Glomerular visceral epithelial cell (primary cell): ENCODE measurements around the gene KDM4B.

ENCODE experiments used
- DNase-seq: peaks from one replicate; pipeline ENCODE4 v3.0.0-alpha.2; 2016; ENCODE audit errors: extremely low spot score

Gene KDM4B

GRCh38 chr19:5134691-5135090, 165.8 kb downstream of the KDM4B start:
- no peak for DNase-seq

DNA sequence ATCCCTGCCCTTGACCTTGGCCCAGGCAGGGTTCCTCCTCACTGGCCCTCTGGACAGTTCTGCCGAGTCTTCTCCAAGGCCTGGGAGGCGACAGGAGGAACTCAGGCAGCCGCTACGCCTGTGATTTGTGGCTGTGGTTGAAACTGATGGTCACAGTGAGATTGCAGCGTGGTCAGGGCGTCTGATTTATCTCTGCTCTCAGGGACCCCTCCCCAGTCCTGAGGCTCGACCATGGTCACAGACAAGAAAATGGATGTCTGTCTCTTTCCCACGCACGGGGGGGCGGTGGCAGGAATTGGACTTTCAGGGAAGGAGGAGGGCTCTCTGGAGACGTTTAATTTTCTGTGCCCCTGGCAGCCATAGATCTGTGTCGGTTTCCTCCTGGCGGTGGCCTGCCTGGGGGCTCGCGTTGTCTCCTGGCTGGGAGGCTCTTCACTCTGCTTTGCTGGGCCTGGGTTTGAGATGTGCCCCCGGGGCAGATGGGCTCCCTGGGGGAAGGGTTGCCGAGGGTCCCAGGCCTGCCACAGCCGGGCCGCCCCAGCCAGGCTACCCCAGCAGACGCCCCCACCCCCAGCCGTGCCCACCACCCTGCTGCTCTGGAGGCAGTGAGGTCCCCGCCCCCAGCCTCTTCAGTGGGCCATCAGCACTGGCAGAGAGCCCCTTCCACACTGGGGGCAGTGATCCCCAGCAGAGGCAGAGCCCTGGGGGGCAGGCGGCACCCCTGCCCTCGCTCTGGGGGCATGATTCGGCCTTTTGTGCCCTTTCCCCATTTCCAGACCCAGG, 167.4 kb downstream of the KDM4B start:
- DNase-seq = no peak

DNA sequence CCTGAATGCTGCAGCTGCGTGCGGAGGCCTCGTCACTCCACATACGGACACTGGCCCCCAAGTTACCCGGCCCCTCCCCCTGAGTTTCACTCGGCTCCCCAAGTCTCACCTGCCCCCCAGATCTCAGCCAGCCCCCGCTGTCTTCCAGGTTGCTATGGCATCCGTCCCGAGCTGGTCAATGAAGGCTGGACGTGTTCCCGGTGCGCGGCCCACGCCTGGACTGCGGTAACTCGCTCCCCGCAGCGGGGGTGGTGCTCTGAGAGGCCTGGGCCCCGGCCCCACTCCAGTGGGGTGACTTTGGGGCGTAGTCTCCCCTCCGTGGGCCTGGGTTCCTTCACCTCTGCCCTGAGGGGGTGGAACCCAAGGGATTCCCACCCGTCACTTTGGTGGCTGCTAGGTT, 168.2 kb downstream of the KDM4B start:
- no peak for DNase-seq

DNA sequence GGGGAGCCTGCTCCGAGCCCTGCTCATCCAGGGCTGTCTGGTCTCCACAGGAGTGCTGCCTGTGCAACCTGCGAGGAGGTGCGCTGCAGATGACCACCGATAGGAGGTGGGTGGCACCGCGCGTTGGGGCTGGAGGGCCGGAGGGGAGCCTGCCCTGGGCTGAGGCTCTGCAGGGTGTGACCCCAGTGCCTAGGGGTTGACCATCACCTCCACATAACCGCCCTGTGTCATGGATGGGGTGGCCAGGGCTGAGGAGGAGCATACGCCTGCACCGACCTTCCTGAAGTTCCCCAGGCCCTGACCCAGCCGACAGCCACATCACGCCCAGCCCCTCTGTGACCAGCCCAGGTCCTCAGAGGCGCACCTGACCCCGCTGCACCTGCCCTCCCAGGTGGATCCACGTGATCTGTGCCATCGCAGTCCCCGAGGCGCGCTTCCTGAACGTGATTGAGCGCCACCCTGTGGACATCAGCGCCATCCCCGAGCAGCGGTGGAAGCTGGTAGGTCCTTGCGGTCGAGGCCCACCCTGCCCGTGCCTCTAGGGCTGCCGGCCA, 168.7 kb downstream of the KDM4B start:
- no peak for DNase-seq

GRCh38 chr19:5138606-5139582, 170.0 kb downstream of the KDM4B start:
- peak; percentile 54 for DNase-seq

DNA sequence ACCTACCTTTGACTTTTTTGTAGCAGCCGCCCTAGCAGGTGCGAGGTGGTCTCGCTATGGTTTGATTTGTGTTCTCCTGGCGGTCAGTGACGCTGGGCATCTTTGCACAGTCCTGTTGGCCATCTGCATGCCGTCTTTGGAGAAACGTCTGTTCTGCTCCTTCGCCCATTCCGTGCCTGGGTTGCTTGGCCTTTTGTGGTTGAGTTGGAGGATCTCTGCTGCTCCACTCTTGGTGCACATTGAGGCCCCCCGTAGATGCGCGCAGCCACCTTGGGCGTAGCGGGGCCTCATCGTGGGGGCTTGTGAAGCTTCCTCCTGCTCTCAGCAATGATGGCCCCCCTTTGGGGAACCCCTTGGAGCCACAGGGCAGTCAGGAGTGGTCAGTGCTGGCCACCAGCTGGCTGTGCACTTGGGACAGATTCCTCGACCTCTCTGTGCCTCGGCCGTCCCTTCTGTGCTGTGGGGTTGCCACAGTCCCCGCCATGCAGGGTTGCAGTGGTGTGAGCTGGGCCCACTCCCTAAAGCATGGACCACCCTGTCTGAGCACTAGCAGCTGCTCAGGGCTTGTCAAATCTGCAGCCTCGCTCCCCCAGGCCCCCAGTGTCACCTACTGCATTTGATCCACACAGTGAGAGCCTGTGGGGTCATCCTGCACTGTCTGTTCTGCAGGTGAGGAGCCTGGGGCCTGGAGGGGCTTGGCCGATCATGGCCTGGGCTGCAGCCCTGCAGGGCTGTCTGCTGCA, 170.8 kb downstream of the KDM4B start:
- no peak for DNase-seq

- DNase-seq = no peak
Measured at GRCh38 chr19:5141129-5141849, 172.4 kb downstream of the KDM4B start.

- DNase-seq = no peak
Measured at GRCh38 chr19:5141850-5142724, 173.2 kb downstream of the KDM4B start.

GRCh38 chr19:5142725-5143097, 173.8 kb downstream of the KDM4B start:
- no peak for DNase-seq

- no peak for DNase-seq
Measured at GRCh38 chr19:5143471-5144411, 174.8 kb downstream of the KDM4B start.

- DNase-seq = no peak
Measured at GRCh38 chr19:5144545-5145179, 175.7 kb downstream of the KDM4B start.

- DNase-seq = no peak
Measured at GRCh38 chr19:5145521-5146511, 176.9 kb downstream of the KDM4B start.

DNA sequence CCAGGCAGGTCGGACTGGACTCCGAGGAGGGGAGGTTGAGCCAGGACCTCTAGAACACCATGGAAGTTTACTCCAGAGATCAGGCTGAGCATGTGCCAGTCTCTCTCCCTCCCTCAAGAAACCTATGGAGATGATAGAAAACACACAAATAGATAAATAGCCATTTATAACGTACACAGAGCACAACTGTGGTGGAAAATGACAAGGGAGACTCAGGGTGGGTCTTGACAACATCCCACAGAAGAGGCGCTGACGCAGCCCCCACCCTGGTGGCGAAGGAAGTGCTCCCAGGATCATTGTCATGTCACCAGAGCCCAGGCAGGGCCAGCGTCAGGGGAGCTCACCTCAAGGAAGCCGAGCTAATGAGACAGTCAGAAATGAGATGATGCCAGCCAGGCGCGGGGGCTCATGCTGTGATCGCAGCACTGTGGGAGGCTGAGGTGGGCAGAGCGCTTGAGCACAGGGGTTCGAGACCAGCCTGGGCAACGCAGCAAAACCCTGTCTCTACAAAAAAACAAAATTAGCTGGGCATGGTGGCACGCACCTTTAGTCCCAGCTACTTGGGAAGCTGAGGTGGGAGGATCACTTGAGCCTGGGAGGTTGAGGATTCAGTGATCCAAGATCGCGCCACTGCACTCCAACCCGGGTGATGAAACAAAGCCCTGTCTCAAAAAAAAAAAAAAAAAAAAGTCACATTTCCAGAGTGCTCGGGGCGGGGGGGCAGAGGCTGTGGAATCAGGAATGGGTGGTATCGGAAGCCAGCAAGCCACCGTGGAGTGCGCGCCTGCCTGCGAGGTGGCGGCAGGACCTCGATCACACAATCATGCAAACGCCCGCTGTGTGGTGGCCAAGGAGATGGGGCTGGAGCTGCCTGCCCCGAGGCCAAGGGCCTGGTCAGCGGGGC, 178.4 kb downstream of the KDM4B start:
- DNase-seq = no peak

GRCh38 chr19:5147978-5148793, 179.3 kb downstream of the KDM4B start:
- DNase-seq = no peak

- no peak for DNase-seq
Measured at GRCh38 chr19:5148794-5149190, 179.9 kb downstream of the KDM4B start.
